ENCODE data around the gene HIPK1. TPM values are rescaled to one million over a fixed set of nuclear protein-coding genes. Genes with fewer than 3 reads are reported as not detected.

Gene HIPK1
- total and polyA plus RNA-seq, 10 of the 15 experiments (the other 5 are each of a cell fraction or from before 2014, with no cell fraction given) = 4.2 to 33.9 (median 11.4) TPM

DNA sequence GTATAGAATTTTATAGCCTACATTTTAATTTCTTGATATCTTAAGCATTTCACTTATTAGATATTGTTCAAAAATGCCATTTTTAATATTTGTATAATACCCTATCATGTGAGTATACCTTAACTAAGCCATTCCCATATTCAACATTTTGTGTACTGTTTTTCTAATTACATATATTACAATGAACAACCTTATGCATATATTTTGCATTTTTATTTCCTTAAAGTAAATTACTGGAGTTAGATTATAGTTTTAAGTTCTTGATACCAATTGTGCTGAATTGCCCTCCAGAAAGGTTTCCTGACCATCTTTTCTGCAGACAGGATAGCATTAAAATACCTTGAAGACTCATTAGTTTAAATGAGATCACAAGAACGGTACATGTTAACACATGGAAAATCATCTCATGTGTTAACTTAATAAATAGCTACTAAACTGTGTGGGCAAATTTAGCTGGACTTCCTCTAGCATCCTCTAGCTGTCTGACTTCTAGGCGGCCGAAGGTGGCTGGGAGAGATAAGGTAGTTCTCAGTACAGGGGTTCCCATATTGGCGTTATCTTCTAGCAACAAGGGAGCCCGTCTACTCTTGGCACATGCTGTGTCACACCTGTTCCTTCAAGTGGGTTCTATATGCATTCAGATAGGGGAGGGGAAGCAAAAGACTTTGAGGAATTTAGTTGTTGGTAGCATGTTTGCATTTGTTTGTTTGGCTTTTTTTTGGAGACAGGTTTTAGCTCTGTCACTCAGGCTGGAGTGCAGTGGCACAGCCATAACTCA lies 15.0 kb upstream of the HIPK1 start (continued):
- TF ChIP-seq, protein P1, sequence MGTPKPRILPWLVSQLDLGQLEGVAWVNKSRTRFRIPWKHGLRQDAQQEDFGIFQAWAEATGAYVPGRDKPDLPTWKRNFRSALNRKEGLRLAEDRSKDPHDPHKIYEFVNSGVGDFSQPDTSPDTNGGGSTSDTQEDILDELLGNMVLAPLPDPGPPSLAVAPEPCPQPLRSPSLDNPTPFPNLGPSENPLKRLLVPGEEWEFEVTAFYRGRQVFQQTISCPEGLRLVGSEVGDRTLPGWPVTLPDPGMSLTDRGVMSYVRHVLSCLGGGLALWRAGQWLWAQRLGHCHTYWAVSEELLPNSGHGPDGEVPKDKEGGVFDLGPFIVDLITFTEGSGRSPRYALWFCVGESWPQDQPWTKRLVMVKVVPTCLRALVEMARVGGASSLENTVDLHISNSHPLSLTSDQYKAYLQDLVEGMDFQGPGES (IDR thresholded peaks at IDR 0.05) = no peak
- TF ChIP-seq IKZF1 (conservative IDR thresholded peaks at IDR 0.05) = no peak
- TF ChIP-seq CBFB (IDR thresholded peaks at IDR 0.05; ENCODE audit: low read depth) = no peak
- no peak for TF ChIP-seq STAT3 (IDR thresholded peaks at IDR 0.05; ENCODE audit: low read depth, low read length)
- TF ChIP-seq, protein P2, sequence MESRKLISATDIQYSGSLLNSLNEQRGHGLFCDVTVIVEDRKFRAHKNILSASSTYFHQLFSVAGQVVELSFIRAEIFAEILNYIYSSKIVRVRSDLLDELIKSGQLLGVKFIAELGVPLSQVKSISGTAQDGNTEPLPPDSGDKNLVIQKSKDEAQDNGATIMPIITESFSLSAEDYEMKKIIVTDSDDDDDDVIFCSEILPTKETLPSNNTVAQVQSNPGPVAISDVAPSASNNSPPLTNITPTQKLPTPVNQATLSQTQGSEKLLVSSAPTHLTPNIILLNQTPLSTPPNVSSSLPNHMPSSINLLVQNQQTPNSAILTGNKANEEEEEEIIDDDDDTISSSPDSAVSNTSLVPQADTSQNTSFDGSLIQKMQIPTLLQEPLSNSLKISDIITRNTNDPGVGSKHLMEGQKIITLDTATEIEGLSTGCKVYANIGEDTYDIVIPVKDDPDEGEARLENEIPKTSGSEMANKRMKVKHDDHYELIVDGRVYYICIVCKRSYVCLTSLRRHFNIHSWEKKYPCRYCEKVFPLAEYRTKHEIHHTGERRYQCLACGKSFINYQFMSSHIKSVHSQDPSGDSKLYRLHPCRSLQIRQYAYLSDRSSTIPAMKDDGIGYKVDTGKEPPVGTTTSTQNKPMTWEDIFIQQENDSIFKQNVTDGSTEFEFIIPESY (IDR thresholded peaks at IDR 0.05) = no peak
- no peak for TF ChIP-seq BRCA1 (IDR thresholded peaks at IDR 0.05; ENCODE audit: low read depth, low read length)
- TF ChIP-seq ZNF622 (IDR thresholded peaks at IDR 0.05) = no peak
- no peak for TF ChIP-seq ATF7 (IDR thresholded peaks at IDR 0.05; ENCODE audit: low read depth)
- TF ChIP-seq EGR1 (IDR thresholded peaks at IDR 0.05; ENCODE audit: borderline replicate concordance in 1 of 2, low read depth in 2 of 2, low read length in 2 of 2) = no peak

DNA sequence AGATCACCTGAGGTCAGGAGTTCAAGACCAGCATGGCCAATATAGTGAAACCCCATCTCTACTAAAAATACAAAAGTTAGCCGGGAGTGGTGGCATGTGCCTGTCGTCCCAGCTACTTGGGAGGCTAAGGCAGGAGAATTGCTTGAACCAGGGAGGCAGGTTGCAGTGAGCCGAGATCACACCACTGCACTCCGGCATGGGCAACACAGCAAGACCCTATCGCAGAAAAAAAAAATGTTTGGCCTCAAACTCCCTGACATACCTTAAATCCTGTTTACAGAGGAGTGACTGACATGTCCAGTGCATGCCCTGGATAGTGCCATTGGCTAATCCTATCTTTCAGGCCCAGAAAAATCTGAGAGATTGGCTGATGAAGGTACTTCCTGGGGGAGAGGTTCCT lies 12.2 kb upstream of the HIPK1 start:
- RAD21 ChIA-PET (ENCODE audit: unreplicated experiment) = no interaction called here
- Histone ChIP-seq H3K9ac (ENCODE audit: control insufficient read depth, insufficient read depth, low read length) (no peak overlapping the region), H3K27ac (ENCODE audit: control insufficient read depth, insufficient read depth) (no peak overlapping the region), H3K4me1 (ENCODE audit: control insufficient read depth, insufficient read depth, low read length) (no peaks in the 10 kb centered on the region), H3K36me3 (ENCODE audit: control insufficient read depth in 2 of 2, insufficient read depth in 2 of 2, low read length in 1 of 2) (no peaks in the 10 kb centered on the region), H3K27me3 (replicated peaks in 1 of 2; ENCODE audit: control insufficient read depth in 2 of 2, insufficient read depth in 2 of 2, low read length in 1 of 2) (no peaks in the 10 kb centered on the region), H3K79me2 (ENCODE audit: control insufficient read depth, insufficient read depth, low read length) (no peaks in the 10 kb centered on the region), H3K4me2 (ENCODE audit: control insufficient read depth, insufficient read depth) (no peak overlapping the region), H2AFZ (ENCODE audit: control insufficient read depth, low read depth, low read length) (no peak overlapping the region), H3K9me3 (replicated peaks; ENCODE audit: control insufficient read depth, insufficient read depth, low read length) (no peaks in the 10 kb centered on the region; the same call in 2 of the 3 replicates), H3K4me3 (no peak overlapping the region), H4K20me1 (ENCODE audit: control insufficient read depth, insufficient read depth) (no peaks in the 10 kb centered on the region)
- 88% methylated on average over 5 of the region's 5 CpGs for WGBS (ENCODE audit: insufficient coverage, insufficient replicate concordance, low lambda C conversion rate, missing lambda C conversion rate)
- no peak for DNase-seq (ENCODE audit: low read depth, low spot score)
- CTCF ChIA-PET = interaction anchor here (1.0 to 2.3 kb wide), 2 partner anchors 12 to 81 kb away, joined by 3 to 6 read pairs; partner anchors contain the start of gene HIPK1
- ATAC-seq = no peak
- POLR2A ChIA-PET = interaction anchor here (0.5 kb wide), 1 partner anchor 13 kb away, joined by 3 read pairs; no protein-coding TSS in a partner anchor
- intact Hi-C loops (cut with micrococcal nuclease; ENCODE audit: unreplicated experiment) = no loop called here
- in situ Hi-C loops (cut with MboI) = no loop called here
- no peak for FAIRE-seq
- SMC1A ChIA-PET (ENCODE audit: uncharacterized antibody, unreplicated experiment) = interaction anchor here (1.3 to 1.6 kb wide), 2 partner anchors 11 kb away, joined by 4 to 16 read pairs; partner anchors contain the start of genes DCLRE1B and HIPK1
- no TSS peak for BruUV-seq (replicated peaks)
- TF ChIP-seq HDAC6 (IDR thresholded peaks at IDR 0.05; ENCODE audit: unreplicated experiment) (no peak), SPI1 (IDR thresholded peaks at IDR 0.05; ENCODE audit: borderline replicate concordance, insufficient read depth, low read depth, low read length) (no peak), RBBP5 (conservative IDR thresholded peaks at IDR 0.05) (no peak), CHD4 (IDR thresholded peaks at IDR 0.05) (no peak), JUNB (IDR thresholded peaks at IDR 0.05) (no peak), RFX5 (IDR thresholded peaks at IDR 0.05; ENCODE audit: low read depth, low read length) (no peak), CBFB (IDR thresholded peaks at IDR 0.05; ENCODE audit: low read depth) (no peak), NFIC (IDR thresholded peaks at IDR 0.05; ENCODE audit: low read depth, low read length) (no peak), SUPT20H (IDR thresholded peaks at IDR 0.05; ENCODE audit: borderline replicate concordance, control insufficient read depth, low read depth, low read length) (no peak), TCF7 (IDR thresholded peaks at IDR 0.05; ENCODE audit: borderline replicate concordance) (no peak), FOXM1 (IDR thresholded peaks at IDR 0.05; ENCODE audit: low read depth, low read length) (no peak)

Measured in GM12878 (cell line).